HG03175 (cell line): ENCODE measurements around the gene DNAJC16.

Experiments
- ATAC-seq: cut with Tn5 transposase; IDR thresholded peaks from one replicate; pipeline ENCODE4 v1.9.1; 2021; ENCODE audit warnings: mild to moderate bottlenecking, moderate library complexity; ENCODE audit not compliant: unreplicated experiment

DNAJC16 gene

DNA sequence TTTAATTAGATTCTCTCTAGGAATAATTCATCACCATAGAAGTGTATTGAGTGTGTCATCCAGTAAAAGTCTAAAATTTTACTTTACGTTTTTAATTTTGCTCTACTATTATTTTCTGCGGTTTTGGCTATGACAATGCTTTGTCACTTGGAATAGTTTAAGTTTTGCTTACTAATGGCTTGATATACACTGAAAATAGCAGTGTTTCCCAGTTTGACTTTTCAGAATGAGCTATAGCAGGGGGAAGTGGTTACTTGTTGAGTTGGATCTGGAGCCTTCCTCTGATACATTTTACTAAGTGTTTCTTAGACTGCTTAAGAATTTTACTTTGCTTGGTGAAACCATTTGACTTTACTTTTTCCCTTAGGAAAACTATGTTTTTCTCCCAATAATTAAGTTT, 5.0 kb downstream of the DNAJC16 start:
- no peak for ATAC-seq

DNA sequence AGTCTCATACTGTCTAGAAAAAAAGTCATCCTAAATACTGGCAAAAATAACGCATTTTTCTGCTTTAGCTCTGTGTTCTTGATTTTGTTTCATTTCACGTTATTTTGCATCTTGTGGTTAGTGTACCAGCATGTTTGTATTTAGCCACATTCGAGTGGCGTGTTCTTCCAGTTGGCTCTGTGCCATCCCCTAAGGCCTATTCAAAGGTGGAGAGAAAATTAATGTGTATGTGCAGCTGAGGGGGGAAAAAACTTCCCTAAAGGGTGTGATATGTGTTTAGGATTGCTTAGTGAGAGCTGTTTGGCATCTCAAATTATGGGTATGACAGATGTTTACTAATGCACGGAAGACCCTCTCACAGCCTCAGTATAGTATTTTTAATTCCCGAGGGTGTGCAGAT, 12.1 kb downstream of the DNAJC16 start:
- ATAC-seq = no peak

DNA sequence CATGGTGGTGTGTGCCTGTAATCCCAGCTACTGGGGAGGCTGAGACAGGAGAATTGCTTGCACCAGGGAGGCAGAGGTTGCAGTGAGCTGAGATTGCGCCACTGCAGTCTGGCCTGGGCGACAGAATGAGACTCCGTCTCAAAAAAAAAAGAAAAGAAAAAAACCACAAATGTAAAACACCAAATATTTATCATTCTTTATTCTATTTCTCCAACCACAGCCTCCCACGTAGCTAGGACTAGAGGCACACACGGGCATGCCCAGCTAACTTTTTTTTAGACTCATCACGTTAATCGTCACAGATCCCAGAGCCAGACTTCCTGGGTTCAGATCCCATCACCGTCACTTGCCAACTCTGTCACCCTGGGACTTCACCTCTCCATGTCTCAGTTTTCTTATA, 13.5 kb downstream of the DNAJC16 start:
- ATAC-seq = no peak

GRCh38 chr1:15541231-15541792, 14.7 kb downstream of the DNAJC16 start:
- no peak for ATAC-seq

DNA sequence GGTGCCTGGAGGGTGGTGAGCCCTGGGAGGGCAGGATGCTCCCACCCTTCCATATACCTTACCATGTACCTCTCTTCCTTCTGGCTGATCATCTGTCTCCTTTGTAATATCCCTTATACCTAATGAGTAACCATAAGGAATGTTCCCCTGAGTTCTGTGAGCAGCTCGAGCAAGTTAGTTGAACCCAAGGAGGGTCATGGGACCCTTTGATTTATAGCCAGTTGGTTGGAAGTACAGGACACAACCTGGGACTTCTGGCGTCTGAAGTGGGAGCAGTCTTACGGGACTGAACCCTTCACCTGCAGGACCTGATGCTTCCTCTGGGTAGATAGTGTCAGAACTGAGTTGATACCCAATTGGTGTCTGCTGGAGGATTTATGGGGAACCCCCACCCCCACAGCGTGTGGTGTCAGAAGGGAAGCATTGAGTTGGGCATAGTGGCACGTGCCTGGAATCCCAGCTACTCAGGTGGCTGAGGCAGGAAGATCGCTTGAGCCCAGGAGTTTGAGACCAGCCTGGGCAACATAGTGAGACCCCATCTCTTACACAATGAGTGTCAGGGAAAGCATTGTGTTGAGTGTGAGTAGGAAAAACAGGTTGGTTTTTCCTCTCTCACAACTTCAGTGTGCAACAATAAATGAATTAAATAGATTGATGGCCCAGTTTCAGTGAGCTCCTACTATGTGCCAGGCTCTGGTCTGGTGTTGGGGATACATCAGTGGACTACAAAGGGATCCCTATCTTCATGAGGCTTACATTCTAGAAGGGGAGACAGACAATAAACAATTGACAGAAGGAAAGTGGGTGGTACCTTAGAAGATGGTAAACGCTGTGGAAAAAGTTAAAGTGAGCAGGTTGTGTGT, 16.0 kb downstream of the DNAJC16 start:
- no peak for ATAC-seq

DNA sequence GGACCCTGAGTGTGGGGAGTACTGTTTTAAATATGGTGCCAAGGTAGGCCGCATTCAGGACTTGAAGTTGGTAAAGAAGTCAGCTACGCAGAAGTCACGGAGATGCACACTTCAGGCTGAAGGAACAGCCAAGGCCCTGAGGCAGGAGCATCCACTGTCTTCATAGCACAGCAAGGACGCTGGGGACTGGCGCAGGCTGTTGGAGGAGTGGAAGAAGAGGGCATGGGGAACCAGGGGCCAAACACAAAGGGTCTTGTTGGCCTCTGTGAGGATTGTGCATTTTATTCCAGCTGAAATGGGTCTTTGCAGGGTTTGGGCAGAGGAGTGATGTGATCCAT, 16.6 kb downstream of the DNAJC16 start:
- ATAC-seq = no peak

DNA sequence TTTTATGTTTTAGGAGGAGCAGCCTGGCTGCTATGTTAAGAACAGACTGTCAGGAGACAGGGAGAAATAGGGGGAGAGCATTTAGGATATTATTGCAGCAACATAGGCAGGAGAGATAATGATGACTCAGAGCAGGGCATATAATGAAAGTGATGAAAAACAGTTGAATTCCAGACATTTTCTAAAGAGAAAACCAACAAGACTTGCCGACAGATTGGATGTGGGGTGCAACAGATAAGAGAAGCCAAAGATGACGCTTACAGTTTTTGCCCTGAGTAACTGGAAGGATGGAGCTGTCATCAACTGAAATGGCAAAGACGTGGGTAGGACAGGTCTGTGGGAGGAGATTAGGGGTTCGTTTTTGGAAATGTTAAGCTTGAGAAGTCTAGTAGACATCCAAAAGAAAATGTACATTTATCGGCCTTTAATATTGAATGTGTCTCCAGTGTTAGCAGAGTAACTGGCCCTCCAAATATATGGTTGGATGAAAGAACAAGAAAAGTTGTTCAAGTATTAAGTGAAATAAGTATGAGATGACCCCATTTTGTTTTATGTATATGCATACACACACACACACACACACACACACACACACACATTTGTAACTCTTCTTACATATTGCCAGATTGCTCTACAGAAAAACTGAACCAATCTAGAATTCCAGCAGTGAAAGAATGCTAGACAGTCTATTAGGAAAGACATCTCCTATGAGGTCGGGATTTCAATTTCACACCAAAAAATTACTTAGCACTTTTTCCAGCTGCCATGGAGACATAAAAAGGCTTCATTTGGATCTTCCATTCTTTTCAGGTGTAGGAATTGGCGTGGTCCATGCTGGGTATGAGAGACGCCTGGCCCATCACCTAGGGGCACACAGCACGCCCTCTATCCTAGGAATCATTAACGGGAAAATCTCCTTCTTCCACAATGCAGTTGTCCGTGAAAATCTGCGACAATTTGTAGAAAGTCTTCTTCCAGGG, 17.2 kb downstream of the DNAJC16 start:
- ATAC-seq = no peak

DNA sequence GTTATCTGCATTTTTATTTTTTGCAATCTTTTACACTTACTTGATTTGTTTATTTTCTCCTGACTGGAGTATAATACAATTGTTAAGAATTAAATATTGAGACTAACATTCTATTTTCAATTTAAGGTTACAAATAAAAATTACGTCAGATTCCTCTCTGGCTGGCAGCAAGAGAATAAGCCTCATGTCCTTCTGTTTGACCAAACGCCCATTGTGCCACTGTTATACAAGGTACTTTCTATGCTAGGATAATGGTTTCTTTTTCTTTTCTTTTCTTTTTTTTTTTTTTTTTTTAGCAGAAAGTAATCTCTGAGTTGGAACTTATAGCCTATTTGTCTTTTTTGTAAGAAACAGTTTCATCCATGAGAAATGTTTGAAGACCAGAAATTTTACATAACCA, 20.0 kb downstream of the DNAJC16 start:
- ATAC-seq = no peak

DNA sequence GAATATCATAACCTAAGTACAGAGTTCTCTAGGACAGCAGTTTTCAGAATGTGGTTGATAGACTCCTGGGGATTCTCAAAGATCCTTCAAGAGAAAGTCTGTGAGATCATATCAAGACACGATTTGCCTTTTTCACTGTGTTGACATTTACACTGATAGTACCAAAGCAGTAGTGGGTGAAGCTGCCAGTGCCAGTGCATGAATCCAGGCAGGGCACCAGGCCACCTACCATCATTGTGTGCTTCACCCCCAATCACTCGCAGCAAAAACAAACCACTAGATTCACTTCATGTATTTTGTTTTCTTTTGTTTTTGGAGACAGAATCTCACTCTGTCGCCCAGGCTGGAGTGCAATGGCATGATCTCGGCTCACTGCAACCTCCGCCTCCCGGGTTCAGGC, 23.9 kb downstream of the DNAJC16 start:
- no peak for ATAC-seq

GRCh38 chr1:15557008-15557407, 30.4 kb downstream of the DNAJC16 start:
- ATAC-seq = no peak

DNA sequence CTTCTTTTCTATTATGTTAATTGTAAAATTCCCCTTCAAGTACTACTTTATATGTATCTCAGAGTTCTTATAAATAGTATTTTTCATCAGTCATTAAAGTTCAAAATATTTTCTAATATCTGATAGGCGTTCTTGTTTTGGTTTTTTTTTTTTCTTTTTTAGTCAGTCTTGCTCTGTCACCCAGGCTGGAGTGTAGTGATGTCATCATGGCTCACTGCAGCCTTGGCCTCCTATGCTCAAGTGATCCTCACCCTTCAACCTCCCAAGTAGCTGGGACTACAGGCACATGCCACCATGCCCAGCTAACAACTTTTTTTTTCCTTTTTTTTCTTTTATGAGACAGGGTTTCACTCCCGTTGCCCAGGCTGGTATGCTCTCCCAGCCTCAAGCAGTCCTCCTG, 30.9 kb downstream of the DNAJC16 start:
- ATAC-seq = no peak

DNA sequence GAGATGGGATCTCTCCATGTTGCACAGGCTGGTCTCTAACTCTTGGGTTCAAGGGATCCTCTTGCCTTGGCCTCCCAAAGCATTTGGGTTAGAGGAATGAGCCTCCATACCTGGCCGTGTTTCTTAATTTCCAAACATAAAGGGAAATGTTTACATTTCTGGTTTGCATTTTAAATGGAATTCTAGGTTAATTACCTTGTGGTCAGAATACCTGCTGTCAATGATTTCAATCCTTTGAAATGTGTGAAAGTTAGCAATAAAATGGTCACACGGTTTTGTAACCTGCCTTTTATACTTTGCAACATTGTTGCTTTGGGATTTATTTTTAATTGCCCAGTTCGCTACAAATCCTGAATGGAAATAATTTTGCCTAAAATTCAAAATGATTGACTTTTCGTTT, 31.9 kb downstream of the DNAJC16 start:
- ATAC-seq = no peak

- ATAC-seq = no peak
Observed at GRCh38 chr1:15559189-15559810, 32.7 kb downstream of the DNAJC16 start.

GRCh38 chr1:15568387-15569073, 41.9 kb downstream of the DNAJC16 start:
- no peak for ATAC-seq

DNA sequence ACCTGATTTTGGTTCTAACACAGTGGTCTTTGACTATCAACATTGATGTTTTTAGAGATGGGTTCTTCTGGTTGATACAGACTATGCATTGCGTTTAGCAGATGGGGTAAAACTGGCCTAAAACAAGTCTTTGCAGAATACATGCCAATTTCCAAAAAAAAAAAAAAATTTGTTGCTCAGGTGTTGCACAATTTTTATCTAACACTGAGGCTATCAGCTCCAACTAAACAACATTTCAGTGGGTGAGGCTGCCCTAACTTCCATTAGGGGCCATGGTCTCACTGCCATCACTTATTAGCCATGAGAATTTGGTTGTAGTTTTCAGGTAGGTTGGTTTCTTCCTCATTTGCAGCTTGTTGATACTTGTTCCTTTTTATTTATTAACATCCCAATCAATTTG, 44.2 kb downstream of the DNAJC16 start:
- ATAC-seq = no peak

- ATAC-seq = no peak
Observed at GRCh38 chr1:15571266-15571665, 44.6 kb downstream of the DNAJC16 start.

DNA sequence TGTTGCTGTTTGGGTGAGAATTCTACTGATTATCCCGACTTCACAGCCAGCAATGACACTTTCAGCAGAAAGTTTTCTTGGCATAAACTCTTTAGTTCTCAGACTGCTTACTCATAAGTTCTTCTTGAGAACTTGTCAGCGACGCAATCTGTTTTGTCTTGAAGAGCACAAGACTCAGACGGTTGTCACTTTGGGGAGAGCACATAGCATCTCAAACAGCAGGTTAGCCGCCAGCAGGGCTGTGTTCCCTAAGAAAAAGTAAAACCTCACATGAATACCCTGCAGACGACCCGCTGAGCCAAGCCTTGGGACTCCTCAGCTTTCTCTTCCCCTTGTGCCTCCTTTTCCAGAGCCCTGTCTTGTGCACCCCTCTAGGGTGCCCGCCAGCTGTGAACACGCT, 46.8 kb downstream of the DNAJC16 start:
- no peak for ATAC-seq

DNA sequence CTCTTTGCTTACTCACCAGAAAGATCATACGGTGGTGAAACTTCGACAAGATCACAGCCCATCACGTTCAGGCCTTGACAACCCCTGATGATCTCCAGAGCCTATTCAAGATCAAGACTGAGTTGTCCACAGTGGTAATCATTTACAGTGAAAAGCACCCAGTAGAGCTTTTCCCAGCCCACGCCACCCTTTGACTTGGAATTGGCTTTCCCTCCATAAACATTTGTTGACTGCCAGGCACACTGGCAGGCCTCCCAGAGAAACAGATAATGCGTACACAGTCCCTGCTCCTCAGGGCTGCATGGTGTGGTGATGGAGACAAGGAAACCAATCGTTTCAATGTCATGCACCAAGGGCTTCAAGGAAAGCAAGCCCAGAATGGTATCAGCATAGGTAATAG, 48.1 kb downstream of the DNAJC16 start:
- ATAC-seq = no peak

- no peak for ATAC-seq
Observed at GRCh38 chr1:15575549-15576150, 49.0 kb downstream of the DNAJC16 start.

- ATAC-seq = no peak
Observed at GRCh38 chr1:15577691-15578090, 51.0 kb downstream of the DNAJC16 start.
